ENCODE data around the gene FAM20C. TPM values are rescaled to one million over a fixed set of nuclear protein-coding genes. Genes with fewer than 3 reads are reported as not detected.

The FAM20C gene
- total and polyA plus RNA-seq, 2 donors (not counting 3 experiments of a cell fraction or from before 2014, with no cell fraction given): 14.2 to 34.5 TPM

DNA sequence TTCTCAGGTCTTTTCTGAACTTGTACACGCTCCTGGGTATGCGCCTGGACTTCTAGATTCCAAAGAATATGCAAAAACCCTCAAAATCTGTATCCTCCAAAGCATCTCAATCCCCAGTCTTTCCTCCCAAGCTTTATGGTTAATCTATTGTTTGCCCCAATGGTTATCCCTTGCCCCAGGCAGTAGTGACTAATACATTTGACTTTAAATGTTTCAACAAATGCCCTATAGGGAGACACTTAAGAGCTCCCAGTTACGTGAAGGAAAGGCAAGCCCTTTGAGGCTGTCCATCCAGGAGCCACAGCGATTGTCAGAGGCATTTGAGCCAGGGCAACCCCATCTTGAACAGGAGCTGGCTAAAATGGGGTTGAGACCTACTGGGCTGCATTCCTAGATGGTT lies 84.9 kb downstream of the FAM20C start:
- H3K27ac ChIP-seq (ENCODE audit: insufficient read depth, low read depth, low read length): no peak overlapping the region
- ChIA-PET POLR2A (no interaction called here), CTCF (no interaction called here)
- H3K9me3 ChIP-seq (replicated peaks; ENCODE audit: control insufficient read depth, insufficient read depth, low read length): no peaks in the 10 kb centered on the region
- H3K9ac ChIP-seq (replicated peaks; ENCODE audit: extremely low read depth, insufficient read depth, low read length): no peak overlapping the region
- no peaks in the 10 kb centered on the region for H3K36me3 ChIP-seq (ENCODE audit: control insufficient read depth in 2 of 2, extremely low read depth in 1 of 2, insufficient read depth in 2 of 2, low read length in 2 of 2)
- BruUV-seq (replicated peaks): no TSS peak
- DNase-seq (ENCODE audit: low read depth, low spot score): no peak
- no peak for TF ChIP-seq MYC (IDR thresholded peaks at IDR 0.05; ENCODE audit: low read depth, low read length)
- no peak for TF ChIP-seq POLR2A (IDR thresholded peaks at IDR 0.05; ENCODE audit: low read depth, low read length)
- TF ChIP-seq FOS (IDR thresholded peaks at IDR 0.05; ENCODE audit: borderline replicate concordance, insufficient read depth, low read length): no peak
- TF ChIP-seq, protein P1, sequence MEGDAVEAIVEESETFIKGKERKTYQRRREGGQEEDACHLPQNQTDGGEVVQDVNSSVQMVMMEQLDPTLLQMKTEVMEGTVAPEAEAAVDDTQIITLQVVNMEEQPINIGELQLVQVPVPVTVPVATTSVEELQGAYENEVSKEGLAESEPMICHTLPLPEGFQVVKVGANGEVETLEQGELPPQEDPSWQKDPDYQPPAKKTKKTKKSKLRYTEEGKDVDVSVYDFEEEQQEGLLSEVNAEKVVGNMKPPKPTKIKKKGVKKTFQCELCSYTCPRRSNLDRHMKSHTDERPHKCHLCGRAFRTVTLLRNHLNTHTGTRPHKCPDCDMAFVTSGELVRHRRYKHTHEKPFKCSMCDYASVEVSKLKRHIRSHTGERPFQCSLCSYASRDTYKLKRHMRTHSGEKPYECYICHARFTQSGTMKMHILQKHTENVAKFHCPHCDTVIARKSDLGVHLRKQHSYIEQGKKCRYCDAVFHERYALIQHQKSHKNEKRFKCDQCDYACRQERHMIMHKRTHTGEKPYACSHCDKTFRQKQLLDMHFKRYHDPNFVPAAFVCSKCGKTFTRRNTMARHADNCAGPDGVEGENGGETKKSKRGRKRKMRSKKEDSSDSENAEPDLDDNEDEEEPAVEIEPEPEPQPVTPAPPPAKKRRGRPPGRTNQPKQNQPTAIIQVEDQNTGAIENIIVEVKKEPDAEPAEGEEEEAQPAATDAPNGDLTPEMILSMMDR (IDR thresholded peaks at IDR 0.05; ENCODE audit: extremely low read depth in 1 of 2, insufficient read depth in 1 of 2, low read depth in 1 of 2, low read length in 2 of 2): no peak
- TF ChIP-seq MAX (IDR thresholded peaks at IDR 0.05; ENCODE audit: insufficient read depth, insufficient read length): no peak
- no peak for TF ChIP-seq EZH2 (IDR thresholded peaks at IDR 0.05; ENCODE audit: borderline replicate concordance, low read depth, low read length, severe bottlenecking)
- TF ChIP-seq JUN (IDR thresholded peaks at IDR 0.05; ENCODE audit: borderline replicate concordance, insufficient read depth, insufficient read length, low read depth): no peak
- H4K20me1 ChIP-seq (replicated peaks; ENCODE audit: control insufficient read depth, extremely low read depth, insufficient read depth, low read length): no peaks in the 10 kb centered on the region
- H3K4me3 ChIP-seq (replicated peaks in 1 of 3; ENCODE audit: insufficient read depth in 1 of 3, low read depth in 1 of 3, low read length in 3 of 3): no peak overlapping the region
- no peaks in the 10 kb centered on the region for H3K79me2 ChIP-seq (ENCODE audit: control insufficient read depth, insufficient read depth, low read length)
- intact Hi-C loops (cut with micrococcal nuclease): no loop called here
- no peaks in the 10 kb centered on the region for H3K4me1 ChIP-seq (ENCODE audit: control insufficient read depth, extremely low read depth, insufficient read depth, low read length)
- no peaks in the 10 kb centered on the region for H3K9me1 ChIP-seq (replicated peaks; ENCODE audit: control insufficient read depth, extremely low read depth, insufficient read depth, low read length)
- no peak overlapping the region for H3K4me2 ChIP-seq (ENCODE audit: insufficient read depth, low read length)
- dilution Hi-C loops (cut with MboI; ENCODE audit: extremely low pct_ligation_motif_present, low sequenced_read_pairs): no loop called here
- peaks cover 9 to 10% of the 10 kb centered on the region in 2 experiments for H3K27me3 ChIP-seq (ENCODE audit: control insufficient read depth in 2 of 2, insufficient read depth in 2 of 2, low read length in 2 of 2)
- H2AFZ ChIP-seq (ENCODE audit: low read depth, low read length): no peak overlapping the region
- FAIRE-seq: no peak
